HG03558 (cell line): ENCODE results near the gene POU2F3.

ENCODE experiments used
- ATAC-seq: cut with Tn5 transposase; IDR thresholded peaks from one replicate; pipeline ENCODE4 v1.9.1; 2021; ENCODE audit warnings: moderate number of reproducible peaks; ENCODE audit not compliant: unreplicated experiment; ENCODE audit errors: extremely low read depth

Gene POU2F3

DNA sequence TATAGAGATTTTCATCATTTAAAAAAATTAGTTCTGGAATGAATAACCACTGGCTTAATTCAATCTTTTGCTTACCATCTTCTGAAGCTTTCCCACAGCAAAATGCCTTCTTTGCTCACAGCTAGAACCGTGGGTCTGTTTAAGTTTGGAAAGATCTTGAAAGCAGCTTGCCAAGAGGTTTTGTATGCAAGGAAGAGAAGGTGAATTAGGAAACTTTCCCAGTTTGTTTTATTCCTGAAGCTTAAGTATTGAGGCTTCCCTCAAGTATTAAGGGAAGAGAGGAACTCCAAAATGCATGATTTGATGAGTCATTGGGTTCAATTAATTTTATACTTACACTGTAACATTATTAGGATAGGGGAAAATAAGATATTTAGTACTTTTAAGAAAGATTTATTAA is 94.4 kb downstream of the POU2F3 start:
- ATAC-seq, result no peak

GRCh38 chr11:120334894-120335462 is 95.0 kb downstream of the POU2F3 start:
- ATAC-seq, result no peak

- no peak for ATAC-seq
Measured at GRCh38 chr11:120335556-120335907, 95.6 kb downstream of the POU2F3 start.

- no peak for ATAC-seq
Measured at GRCh38 chr11:120335908-120336640, 96.1 kb downstream of the POU2F3 start, which contains the start of gene ARHGEF12. TSS of gene ARHGEF12 (plus strand) at chr11:120336413. CDS start at chr11:120337244, 831 bp downstream.

- ATAC-seq, result no peak
Measured at GRCh38 chr11:120336641-120337354, 96.9 kb downstream of the POU2F3 start.

DNA sequence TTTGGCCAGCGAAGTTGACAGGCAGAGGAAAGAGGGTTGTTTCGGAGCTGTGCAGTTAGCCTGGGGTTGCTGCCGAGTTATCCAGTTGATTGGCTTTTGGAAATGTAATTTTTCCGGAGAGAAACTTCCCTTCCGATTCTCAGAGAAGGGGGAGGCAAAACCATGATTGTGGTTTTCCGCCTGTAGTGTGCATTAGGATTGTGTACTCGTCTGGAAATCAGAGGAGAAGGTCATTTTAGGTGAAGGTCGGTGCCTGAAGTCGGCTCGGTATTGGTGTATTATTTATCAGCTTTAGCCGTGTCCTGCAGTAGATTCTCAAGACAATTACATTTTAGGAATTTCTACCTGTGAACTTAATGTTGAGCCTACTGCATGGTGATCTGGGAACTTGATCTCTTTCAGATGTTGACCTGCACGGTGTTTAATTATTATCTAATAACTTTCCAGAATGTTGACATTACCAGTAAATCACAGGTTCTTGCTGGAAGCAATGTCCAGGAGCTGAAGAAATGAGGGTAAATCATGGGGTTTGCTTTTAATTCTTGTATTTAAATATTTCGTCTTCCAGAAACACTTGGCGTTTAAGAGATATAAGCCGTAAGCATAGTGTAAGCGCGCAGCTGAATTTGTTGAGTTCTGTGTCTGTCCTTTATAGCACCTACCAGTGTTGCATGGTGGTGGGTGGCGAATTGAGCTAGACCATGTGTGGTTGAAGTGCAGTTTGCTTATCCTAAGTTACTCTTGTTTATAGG is 97.6 kb downstream of the POU2F3 start:
- ATAC-seq, result no peak

- no peak for ATAC-seq
Measured at GRCh38 chr11:120338107-120338933, 98.4 kb downstream of the POU2F3 start.

GRCh38 chr11:120339394-120339890 is 99.5 kb downstream of the POU2F3 start:
- no peak for ATAC-seq

- no peak for ATAC-seq
Measured at GRCh38 chr11:120340529-120340928, 100.6 kb downstream of the POU2F3 start.

- ATAC-seq, result no peak
Measured at GRCh38 chr11:120342226-120342625, 102.3 kb downstream of the POU2F3 start.

- ATAC-seq, result no peak
Measured at GRCh38 chr11:120342678-120343077, 102.7 kb downstream of the POU2F3 start.

DNA sequence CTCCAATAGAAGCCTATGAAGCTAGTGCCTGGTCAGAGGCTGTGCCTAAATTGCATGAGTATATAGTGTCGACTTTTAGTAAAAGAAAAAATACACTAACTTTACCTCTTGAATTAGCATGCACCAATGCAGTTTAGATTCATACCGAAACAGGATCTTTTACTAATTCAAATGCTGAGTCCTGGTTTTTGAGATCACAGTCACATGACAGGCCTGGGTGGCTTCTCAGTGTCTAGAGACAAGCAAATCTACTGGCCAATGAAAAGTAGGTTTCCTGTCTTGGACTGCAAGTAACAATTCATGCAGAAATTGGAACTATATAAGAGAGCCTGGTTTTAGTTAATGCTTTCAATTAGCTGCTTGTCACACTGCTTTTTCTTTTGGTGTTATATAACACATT is 103.5 kb downstream of the POU2F3 start:
- no peak for ATAC-seq

GRCh38 chr11:120344302-120345004 is 104.5 kb downstream of the POU2F3 start:
- peak; percentile 55 for ATAC-seq

GRCh38 chr11:120346233-120346632 is 106.3 kb downstream of the POU2F3 start:
- no peak for ATAC-seq

GRCh38 chr11:120350637-120351036 is 110.7 kb downstream of the POU2F3 start:
- no peak for ATAC-seq

GRCh38 chr11:120352405-120352804 is 112.5 kb downstream of the POU2F3 start:
- ATAC-seq, result no peak

DNA sequence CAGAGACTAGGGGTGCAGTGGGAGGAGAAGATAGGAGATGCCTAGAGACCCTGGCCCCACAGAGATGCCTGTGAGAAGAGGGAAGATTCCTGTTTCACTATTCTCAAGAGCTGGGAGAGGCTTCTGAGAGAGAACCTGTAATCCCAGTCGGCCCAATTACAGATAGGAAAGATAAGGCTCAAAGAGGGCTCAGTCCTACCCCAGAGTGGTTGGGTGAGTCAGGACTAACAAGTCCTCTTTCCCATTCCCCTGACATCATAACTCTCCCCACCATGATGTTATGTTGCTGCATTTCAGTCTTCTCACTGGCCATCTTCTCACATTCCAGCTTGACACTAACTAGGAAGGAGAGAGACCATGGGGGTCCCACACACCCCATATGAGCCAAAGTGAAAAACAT is 114.1 kb downstream of the POU2F3 start:
- no peak for ATAC-seq

DNA sequence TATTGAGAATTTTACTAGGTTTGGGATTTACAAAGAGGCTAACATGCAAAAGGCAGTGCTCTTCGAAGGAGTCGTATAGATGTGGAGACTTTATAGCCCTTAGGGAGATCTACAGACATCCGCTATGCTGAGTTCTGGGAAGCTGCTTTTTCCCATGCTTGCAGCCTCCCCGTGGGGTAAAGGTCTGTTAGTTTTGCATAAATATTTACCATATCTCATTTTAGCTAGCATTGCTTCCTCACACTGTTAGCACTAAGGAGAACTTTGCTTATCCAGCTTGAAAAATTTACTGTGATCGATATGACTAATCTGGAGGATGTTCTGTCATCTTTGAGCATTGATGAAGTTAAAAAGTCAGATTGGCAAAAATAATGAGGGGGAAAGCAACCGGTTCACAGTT is 114.8 kb downstream of the POU2F3 start:
- ATAC-seq, result no peak

DNA sequence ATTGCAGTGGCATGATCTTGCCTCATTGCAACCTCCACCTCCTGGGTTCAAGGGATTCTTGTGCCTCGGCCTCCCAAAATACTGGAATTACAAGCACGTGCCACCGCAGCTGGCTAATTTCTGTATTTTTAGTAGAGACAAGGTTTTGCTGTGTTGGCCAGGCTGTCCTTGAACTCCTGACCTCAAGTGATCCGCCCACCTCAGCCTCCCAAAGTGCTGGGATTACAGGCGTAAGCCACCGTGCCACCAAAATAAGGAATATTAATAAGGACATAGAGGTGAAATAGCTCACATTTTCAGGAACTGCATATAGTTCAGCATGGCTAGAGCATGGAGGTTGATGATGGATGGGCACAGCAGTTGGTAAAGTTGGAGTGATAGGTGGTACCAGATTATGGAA is 117.7 kb downstream of the POU2F3 start:
- ATAC-seq, result no peak
